ENCODE data around the gene GLYATL1.

DNA sequence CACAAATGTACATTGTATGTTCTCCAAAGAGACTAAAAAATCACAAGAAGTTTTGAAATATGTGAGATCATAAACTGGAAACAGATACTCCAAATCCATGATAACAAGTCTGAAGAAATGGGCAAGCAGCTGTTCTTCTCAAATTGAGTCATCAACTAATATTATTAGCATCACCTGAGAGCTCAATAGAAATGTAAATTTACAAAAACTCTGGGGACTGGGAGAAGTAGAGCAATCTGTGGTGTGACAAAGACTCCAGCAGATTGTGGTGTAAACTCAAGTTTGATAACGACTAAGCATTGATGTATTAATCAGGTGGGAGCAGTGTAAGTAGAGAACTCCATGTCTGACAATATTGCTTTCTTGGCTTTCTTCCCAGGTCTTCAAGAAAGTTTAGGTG lies 53.2 kb downstream of the GLYATL1 start:
- no peak for TF ChIP-seq EP300 (IDR thresholded peaks at IDR 0.05)
- TF ChIP-seq, protein P1, sequence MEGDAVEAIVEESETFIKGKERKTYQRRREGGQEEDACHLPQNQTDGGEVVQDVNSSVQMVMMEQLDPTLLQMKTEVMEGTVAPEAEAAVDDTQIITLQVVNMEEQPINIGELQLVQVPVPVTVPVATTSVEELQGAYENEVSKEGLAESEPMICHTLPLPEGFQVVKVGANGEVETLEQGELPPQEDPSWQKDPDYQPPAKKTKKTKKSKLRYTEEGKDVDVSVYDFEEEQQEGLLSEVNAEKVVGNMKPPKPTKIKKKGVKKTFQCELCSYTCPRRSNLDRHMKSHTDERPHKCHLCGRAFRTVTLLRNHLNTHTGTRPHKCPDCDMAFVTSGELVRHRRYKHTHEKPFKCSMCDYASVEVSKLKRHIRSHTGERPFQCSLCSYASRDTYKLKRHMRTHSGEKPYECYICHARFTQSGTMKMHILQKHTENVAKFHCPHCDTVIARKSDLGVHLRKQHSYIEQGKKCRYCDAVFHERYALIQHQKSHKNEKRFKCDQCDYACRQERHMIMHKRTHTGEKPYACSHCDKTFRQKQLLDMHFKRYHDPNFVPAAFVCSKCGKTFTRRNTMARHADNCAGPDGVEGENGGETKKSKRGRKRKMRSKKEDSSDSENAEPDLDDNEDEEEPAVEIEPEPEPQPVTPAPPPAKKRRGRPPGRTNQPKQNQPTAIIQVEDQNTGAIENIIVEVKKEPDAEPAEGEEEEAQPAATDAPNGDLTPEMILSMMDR (IDR thresholded peaks at IDR 0.05): no peak
